Dedifferentiated amniotic fluid mesenchymal stem cell (primary cell): ENCODE measurements around the gene HOOK2.
"Not testable (repeated sequence)": the region's sequence is repeated elsewhere in the genome, so short reads cannot be mapped to it uniquely, and the experiment has no call there.

Experiments
- DNase-seq: peaks from one replicate; pipeline ENCODE4 v3.0.0-alpha.2; 2016; ENCODE audit errors: extremely low spot score

The HOOK2 gene

DNA sequence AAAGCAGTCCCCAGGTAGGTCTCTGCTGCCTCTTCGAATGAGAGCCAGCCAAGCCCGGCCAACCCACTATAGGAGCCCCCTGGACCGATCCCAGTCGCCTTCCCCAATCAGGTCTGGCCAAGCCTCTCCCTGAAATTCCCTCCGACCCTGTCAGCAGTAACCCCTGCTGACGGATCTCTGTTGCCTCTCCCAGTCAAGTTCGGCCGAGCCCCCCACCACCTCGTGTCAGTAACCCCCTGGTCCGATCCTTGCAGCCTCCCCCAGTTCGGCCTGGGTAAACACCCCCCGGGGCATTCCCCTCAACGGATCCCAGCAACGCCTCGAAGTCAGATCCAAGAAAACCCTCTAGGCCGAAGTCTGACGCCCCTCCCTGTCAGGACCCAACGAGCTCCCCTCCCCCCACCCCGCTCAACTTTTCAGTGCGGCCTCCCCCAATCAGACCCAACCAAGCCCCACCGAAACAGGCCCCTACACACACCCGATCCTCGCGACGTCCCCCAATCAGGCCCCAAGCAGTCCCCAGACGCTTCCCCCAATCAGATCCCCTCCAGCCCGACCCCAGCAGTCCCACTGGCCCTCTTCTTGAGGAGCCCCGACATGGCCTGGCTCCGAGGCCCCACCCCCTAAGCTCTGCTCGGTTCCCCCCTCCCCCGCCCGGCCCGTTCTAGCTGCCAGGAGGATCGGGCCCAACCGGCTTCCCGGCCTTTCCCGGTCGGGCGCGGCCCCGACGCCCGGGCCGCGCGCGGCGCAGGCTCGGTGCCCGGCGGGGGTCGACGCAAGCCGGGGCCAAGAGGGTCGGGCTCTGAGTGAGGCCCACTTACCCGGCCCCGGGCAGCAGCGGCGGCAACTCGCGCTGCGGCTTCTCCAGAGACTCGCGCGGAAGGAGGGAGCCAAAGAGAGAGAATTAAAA lies 53.4 kb downstream of the HOOK2 start:
- peak; percentile 41 for DNase-seq

DNA sequence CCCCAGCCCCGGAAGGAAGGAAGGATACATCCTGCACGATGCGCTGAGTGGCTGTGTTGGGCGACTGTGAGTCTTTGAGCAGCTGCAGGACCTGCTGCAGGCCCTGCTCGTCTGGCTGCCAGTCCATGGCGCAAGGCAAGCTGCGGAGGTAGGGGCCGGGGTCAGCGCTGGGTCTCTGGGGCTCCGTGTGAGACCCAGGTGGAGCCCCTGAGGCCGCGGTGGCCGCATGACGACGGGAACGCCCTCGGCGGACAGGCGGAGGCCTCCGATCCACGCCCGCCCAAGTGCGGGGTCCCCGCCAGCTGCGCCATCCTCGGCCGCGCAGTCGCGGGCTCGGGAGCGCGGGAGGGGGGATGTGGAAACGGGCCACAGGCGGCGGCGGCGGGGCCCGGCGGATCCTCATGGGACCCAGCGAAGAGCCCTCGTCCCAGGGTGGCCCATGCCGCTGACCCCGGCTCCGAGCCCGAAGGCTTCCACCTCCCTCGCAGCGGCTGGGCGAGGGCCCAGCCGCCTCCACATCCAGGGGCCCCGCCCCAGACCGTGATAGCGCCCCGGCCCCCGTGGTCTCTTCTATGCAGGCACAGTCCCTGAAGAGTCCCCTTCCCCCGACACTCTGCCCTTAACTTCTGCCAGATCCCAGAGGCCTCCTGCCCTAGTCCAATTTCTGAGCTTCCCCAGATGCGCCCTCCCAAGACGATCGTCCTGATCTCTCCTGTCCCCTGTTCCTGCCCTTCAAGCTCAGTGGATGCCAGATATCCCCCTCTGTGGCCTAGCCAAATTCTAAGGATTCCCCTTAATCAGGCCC lies 54.3 kb downstream of the HOOK2 start:
- no peak for DNase-seq

DNA sequence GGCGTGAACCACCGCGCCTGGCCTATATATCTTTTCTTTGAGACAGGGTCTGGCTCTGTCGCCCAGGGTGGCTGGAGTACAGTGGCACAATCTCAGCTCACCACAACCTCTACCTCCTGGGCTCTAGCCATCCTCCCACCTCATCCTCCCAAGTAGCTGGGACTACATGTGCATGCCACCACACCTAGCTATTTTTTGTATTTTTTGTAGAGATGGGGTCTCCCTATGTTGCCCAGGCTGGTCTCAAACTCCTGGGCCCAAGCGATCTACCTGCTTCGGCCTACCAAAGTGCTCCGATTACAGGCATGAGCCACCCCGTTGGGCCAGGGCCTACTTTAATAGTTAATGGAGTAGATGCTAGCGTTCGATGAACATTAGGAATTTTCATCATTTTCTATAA lies 55.1 kb downstream of the HOOK2 start:
- no peak for DNase-seq

DNA sequence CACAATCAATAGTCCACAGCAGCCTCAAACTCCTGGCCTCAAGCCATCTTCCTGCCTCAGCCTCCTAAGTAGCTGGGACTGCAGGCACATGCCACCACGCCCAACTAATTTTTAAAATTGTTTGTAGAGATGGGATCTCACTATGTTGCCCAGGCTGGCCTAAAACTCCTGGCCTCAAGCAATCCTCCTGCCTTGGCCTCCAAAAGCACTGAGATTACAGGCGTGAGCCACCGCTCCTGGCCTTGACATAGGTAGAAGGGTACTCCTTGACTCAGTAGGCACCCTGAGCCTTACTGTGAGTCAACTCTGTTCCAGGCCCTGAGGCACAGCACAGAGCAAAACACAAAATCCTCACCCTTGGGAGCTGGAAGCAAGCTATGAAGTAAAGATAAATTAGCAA lies 59.4 kb downstream of the HOOK2 start:
- DNase-seq = no peak

DNA sequence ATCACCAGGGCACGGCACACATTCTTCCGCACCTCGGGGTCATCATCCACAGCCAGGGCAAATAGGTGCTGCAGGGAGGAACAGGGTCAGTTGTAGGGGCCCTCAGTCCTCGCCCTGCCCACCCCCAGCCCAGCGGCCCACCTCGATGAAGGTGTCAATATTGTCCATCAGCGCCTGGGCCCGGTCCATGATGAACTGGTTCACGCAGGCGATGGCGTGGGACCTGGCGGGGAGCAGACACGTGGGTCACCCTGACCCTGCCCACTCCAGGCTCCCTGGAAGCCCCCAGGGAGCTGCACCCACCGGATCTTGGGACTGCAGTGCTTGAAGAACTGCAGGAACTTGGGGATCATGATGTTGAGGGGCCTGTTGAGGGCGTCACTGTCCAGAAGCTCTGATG lies 60.2 kb downstream of the HOOK2 start:
- no peak for DNase-seq

DNA sequence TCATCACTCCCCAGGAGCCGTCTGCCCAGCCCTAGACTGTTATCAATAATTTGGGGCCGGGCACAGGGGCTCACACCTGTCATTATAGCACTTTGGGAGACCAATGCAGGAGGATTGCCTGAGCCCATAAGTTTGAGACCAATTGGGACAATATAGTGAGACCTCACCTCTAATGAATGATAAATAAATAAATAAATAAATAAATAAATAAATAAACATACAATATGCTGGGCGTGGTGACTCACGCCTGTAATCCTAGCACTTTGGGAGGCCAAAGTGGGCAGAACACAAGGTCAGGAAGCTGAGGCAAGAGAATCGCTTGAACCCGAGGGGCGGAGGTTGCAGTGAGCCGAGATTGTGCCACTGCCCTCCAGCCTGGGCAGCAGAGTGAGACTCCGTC lies 62.0 kb downstream of the HOOK2 start:
- DNase-seq = not testable (repeated sequence)
